ENCODE data around the gene MIB1. TPM values are rescaled to one million over a fixed set of nuclear protein-coding genes. Genes with fewer than 3 reads are reported as not detected.
"Not testable (repeated sequence)": the region's sequence is repeated elsewhere in the genome, so short reads cannot be mapped to it uniquely, and the experiment has no call there.

MIB1 gene
- polyA plus RNA-seq, 1 of the 3 experiments (the other 2 are of a cell fraction): 5.0 TPM

DNA sequence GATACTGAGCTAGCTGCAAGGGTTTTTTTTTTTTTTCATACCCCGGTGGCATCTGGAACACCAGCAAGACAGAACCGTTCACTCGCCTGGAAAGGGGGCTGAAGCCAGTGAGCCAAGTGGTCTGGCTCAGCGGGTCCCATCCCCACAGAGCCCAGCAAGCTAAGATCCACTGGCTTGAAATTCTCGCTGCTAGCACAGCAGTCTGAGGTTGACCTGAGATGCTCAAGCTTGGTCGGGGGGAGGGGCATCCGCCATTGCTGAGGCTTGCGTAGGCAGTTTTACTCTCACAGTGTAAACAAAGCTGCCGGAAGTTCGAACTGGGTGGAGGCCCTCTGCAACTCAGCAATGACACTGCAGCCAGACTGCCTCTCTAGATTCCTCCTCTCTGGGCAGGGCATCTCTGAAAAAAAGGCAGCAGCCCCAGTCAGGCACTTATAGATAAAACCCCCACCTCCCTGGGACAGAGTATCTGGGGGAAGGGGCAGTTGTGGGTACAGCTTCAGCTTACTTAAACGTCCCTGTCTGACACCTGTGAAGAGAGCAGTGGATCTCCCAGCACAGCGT lies 5.1 kb upstream of the MIB1 start (continued):
- TF ChIP-seq EP300 (IDR thresholded peaks at IDR 0.05; ENCODE audit: borderline replicate concordance in 1 of 2, low read depth in 1 of 2, low read length in 1 of 2) (no peak), MEF2A (IDR thresholded peaks at IDR 0.05; ENCODE audit: borderline replicate concordance, low read depth) (no peak), RCOR1 (IDR thresholded peaks at IDR 0.05; ENCODE audit: low read length) (no peak), FOXJ3 (CRISPR knock-in tag; IDR thresholded peaks at IDR 0.05) (no peak), SMC3 (IDR thresholded peaks at IDR 0.05; ENCODE audit: low read depth, low read length) (no peak), RFX5 (IDR thresholded peaks at IDR 0.05; ENCODE audit: low read length) (no peak), CHD2 (IDR thresholded peaks at IDR 0.05; ENCODE audit: low read length, partially characterized antibody) (no peak), ELF1 (IDR thresholded peaks at IDR 0.05) (no peak), SIN3A (IDR thresholded peaks at IDR 0.05; ENCODE audit: borderline replicate concordance, low read depth, low read length) (no peak), MXI1 (IDR thresholded peaks at IDR 0.05; ENCODE audit: low read depth, low read length) (no peak), RAD21 (IDR thresholded peaks at IDR 0.05; ENCODE audit: low read length) (no peak)
- TF ChIP-seq, protein P1, sequence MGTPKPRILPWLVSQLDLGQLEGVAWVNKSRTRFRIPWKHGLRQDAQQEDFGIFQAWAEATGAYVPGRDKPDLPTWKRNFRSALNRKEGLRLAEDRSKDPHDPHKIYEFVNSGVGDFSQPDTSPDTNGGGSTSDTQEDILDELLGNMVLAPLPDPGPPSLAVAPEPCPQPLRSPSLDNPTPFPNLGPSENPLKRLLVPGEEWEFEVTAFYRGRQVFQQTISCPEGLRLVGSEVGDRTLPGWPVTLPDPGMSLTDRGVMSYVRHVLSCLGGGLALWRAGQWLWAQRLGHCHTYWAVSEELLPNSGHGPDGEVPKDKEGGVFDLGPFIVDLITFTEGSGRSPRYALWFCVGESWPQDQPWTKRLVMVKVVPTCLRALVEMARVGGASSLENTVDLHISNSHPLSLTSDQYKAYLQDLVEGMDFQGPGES (IDR thresholded peaks at IDR 0.05; ENCODE audit: low read depth, low read length): no peak
- TF ChIP-seq, protein P2, sequence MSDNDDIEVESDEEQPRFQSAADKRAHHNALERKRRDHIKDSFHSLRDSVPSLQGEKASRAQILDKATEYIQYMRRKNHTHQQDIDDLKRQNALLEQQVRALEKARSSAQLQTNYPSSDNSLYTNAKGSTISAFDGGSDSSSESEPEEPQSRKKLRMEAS (IDR thresholded peaks at IDR 0.05; ENCODE audit: low read depth): no peak

DNA sequence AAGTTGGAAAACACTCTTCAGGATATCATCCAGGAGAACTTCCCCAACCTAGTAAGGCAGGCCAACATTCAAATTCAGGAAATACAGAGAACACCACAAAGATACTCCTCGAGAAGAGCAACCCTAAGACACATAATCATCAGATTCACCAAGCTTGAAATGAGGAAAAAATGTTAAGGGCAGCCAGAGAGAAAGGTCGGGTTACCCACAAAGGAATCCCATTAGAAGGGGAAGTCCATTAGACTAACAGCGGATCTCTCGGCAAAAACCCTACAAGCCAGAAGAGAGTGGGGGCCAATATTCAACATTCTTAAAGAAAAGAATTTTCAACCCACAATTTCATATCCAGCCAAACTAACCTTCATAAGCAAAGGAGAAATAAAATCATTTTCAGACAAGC lies 3.7 kb upstream of the MIB1 start:
- H3K4me3 ChIP-seq (ENCODE audit: low read depth in 2 of 2, low read length in 1 of 2); POLR2A ChIA-PET; H3K36me3 ChIP-seq (replicated peaks in 1 of 2; ENCODE audit: control insufficient read depth in 1 of 2, insufficient read depth in 2 of 2, low read length in 1 of 2); H2AFZ ChIP-seq (ENCODE audit: low read depth); H3K27me3 ChIP-seq (ENCODE audit: insufficient read depth); H4K20me1 ChIP-seq (ENCODE audit: insufficient read depth); CTCF ChIA-PET; H3F3A ChIP-seq (replicated peaks; ENCODE audit: insufficient read depth); H3K9me2 ChIP-seq; H3K4me2 ChIP-seq; H3K9me3 ChIP-seq; H3K27ac ChIP-seq (ENCODE audit: low read depth in 2 of 2, low read length in 1 of 2); DNase-seq; H3K79me2 ChIP-seq (ENCODE audit: insufficient read depth); H3K9ac ChIP-seq; H3K4me1 ChIP-seq (ENCODE audit: control insufficient read depth in 1 of 2, insufficient read depth in 2 of 2, low read depth in 1 of 2, low read length in 1 of 2): not testable (repeated sequence)
- 81% methylated on average over 4 of the region's 4 CpGs for WGBS (ENCODE audit: low lambda C conversion rate)
